HCT116 (cell line): ENCODE results near the gene PAX7. TPM values are rescaled to one million over a fixed set of nuclear protein-coding genes. Genes with fewer than 3 reads are reported as not detected.

Experiments used
- ATAC-seq: fragments of 200-7000 bp; cut with Tn5 transposase; 2 replicates; pipeline ENCODE4 v1.9.1; 2020; ENCODE audit warnings: mild to moderate bottlenecking, moderate library complexity
- BruUV-seq: library from RNA; stranded (reverse); fragments of 400-500 nt; replicated peaks from 2 replicates; lab custom pipeline; 2021; lab: Mats Ljungman, UMichigan
- CTCF ChIA-PET: fragments of 300-600 bp; sonication (Branson Sonifier 250); formaldehyde crosslinking; loops from one replicate; lab custom pipeline; 2021; ENCODE audit warnings: antibody characterized with exemption; lab: Charles Lee
- POLR2A ChIA-PET: fragments of 300-600, 350-600 bp; sonication (Branson Sonifier 250); formaldehyde crosslinking; loops from one replicate; lab custom pipeline; 2021; ENCODE audit warnings: antibody characterized with exemption; lab: Charles Lee
- RAD21 ChIA-PET, 2 experiments: fragments of 300-600 bp; sonication (Branson Sonifier 250); formaldehyde crosslinking; loops; one replicate each; lab custom pipeline; 2023; ENCODE audit warnings: low total read pairs in 2 of 2; ENCODE audit not compliant: uncharacterized antibody in 2 of 2, unreplicated experiment in 2 of 2, low non-redundant PET in 1 of 2; lab: Charles Lee
- DNase-seq: peaks from one replicate; pipeline ENCODE4 v3.0.0-alpha.2; 2010; ENCODE audit warnings: low read depth, low spot score
- H2AFZ ChIP-seq: fragments of 200-600 bp; shearing (Covaris generic), sonication (generic); 2 replicates; pipeline ENCODE4 v1.6.1; 2017; ENCODE audit warnings: low read depth, mixed run types, mixed read lengths, antibody characterized with exemption, low read length; ENCODE audit not compliant: poor library complexity, severe bottlenecking
- H3K27ac ChIP-seq: 2 replicates; pipeline ENCODE4 v1.5.1; 2012; ENCODE audit warnings: low read depth, low read length
- H3K27me3 ChIP-seq: fragments of 200-600 bp; sonication (generic); 2 replicates; pipeline ENCODE4 v1.6.1; 2016; ENCODE audit warnings: mixed run types, low read length, mixed read lengths; ENCODE audit not compliant: insufficient read depth
- H3K36me3 ChIP-seq, 2 experiments: fragments of 200-500 bp in 1 of 2; fragments of 200-600 bp in 1 of 2; sonication (Bioruptor generic) in 1 of 2; sonication (generic) in 1 of 2; 2 replicates each; pipeline versions ENCODE4 v1.5.1 to v1.6.1; 2014 to 2016; ENCODE audit warnings: low read length in 2 of 2, inconsistent platforms in 1 of 2, mixed read lengths in 1 of 2, mixed run types in 1 of 2; ENCODE audit not compliant: insufficient read depth in 2 of 2, control insufficient read depth in 1 of 2
- H3K4me1 ChIP-seq, 2 experiments: fragments of 200-600 bp in 1 of 2; sonication (generic) in 1 of 2; 2 replicates each; pipeline versions ENCODE4 v1.5.1 to v1.6.1; 2012 to 2017; ENCODE audit warnings: low read length in 2 of 2, inconsistent platforms in 1 of 2, mild to moderate bottlenecking in 1 of 2, mixed read lengths in 1 of 2, mixed run types in 1 of 2, moderate library complexity in 1 of 2; ENCODE audit not compliant: insufficient read depth in 2 of 2, control insufficient read depth in 1 of 2
- H3K4me2 ChIP-seq: fragments of 200-600 bp; sonication (generic); 2 replicates; pipeline ENCODE4 v1.6.1; 2017; ENCODE audit warnings: mixed run types, low read length, mixed read lengths
- H3K4me3 ChIP-seq, 2 experiments: fragments of 200-600 bp in 1 of 2; sonication (generic) in 1 of 2; replicated peaks in 1 of 2; 2 replicates each; pipeline ENCODE4 v1.5.1; 2011 to 2016; ENCODE audit warnings: low read length in 2 of 2, control low read depth in 1 of 2, low read depth in 1 of 2, mild to moderate bottlenecking in 1 of 2, mixed read lengths in 1 of 2, mixed run types in 1 of 2
- H3K79me2 ChIP-seq: fragments of 200-600 bp; sonication (generic); 2 replicates; pipeline ENCODE4 v1.6.1; 2017; ENCODE audit warnings: mild to moderate bottlenecking, mixed run types, low read length, moderate library complexity, mixed read lengths; ENCODE audit not compliant: insufficient read depth
- H3K9ac ChIP-seq: fragments of 200-600 bp; sonication (generic); 2 replicates; pipeline ENCODE4 v1.6.1; 2016; ENCODE audit warnings: low read length, mixed read lengths
- H3K9me2 ChIP-seq: fragments of 200-600 bp; sonication (generic), shearing (Covaris generic); 2 replicates; pipeline ENCODE4 v1.6.1; 2017; ENCODE audit warnings: mixed run types, mild to moderate bottlenecking, moderate library complexity; ENCODE audit not compliant: insufficient read depth
- H3K9me3 ChIP-seq, 2 experiments: fragments of 200-500 bp in 1 of 2; fragments of 200-600 bp in 1 of 2; sonication (Bioruptor generic) in 1 of 2; sonication (generic) in 1 of 2; 2 replicates each; pipeline ENCODE4 v1.6.1; 2014 to 2017; ENCODE audit warnings: low read length in 2 of 2, mixed read lengths in 2 of 2, inconsistent platforms in 1 of 2, low read depth in 1 of 2, mild to moderate bottlenecking in 1 of 2, mixed run types in 1 of 2, moderate library complexity in 1 of 2; ENCODE audit not compliant: control insufficient read depth in 1 of 2, insufficient read depth in 1 of 2
- H4K20me1 ChIP-seq: fragments of 200-600 bp; sonication (generic), shearing (Covaris generic); 2 replicates; pipeline ENCODE4 v1.6.1; 2017; ENCODE audit warnings: mixed run types, mild to moderate bottlenecking, moderate library complexity; ENCODE audit not compliant: insufficient read depth
- ATF3 ChIP-seq: IDR thresholded peaks from 2 replicates; pipeline ENCODE4 v1.6.1; 2012
- CEBPB ChIP-seq: IDR thresholded peaks from 2 replicates; pipeline ENCODE4 v1.6.1; 2012; ENCODE audit warnings: low read depth
- EGR1 ChIP-seq: IDR thresholded peaks from 2 replicates; pipeline ENCODE4 v1.6.1; 2012; ENCODE audit warnings: low read depth
- ELF1 ChIP-seq: IDR thresholded peaks from 2 replicates; pipeline ENCODE4 v1.6.1; 2012; ENCODE audit warnings: low read depth, borderline replicate concordance
- EZH2 ChIP-seq: fragments of 200-600 bp; sonication (generic); IDR thresholded peaks from 2 replicates; pipeline ENCODE4 v1.6.1; 2017; ENCODE audit warnings: antibody characterized with exemption, mixed run types
- EZH2phosphoT487 ChIP-seq: fragments of 200-600 bp; IDR thresholded peaks from 2 replicates; pipeline ENCODE4 v1.6.1; 2018; ENCODE audit warnings: antibody characterized with exemption, borderline replicate concordance
- JUND ChIP-seq: IDR thresholded peaks from 2 replicates; pipeline ENCODE4 v1.6.1; 2012
- MAX ChIP-seq: IDR thresholded peaks from 2 replicates; pipeline ENCODE4 v1.6.1; 2012
- POLR2A ChIP-seq: IDR thresholded peaks from 2 replicates; pipeline ENCODE4 v1.7.0; 2011; ENCODE audit warnings: borderline replicate concordance; ENCODE audit not compliant: insufficient read depth, insufficient read length; ENCODE audit errors: extremely low read depth
- RAD21 ChIP-seq: IDR thresholded peaks from 2 replicates; pipeline ENCODE4 v1.6.1; 2012; ENCODE audit warnings: low read depth, mild to moderate bottlenecking
- REST ChIP-seq: IDR thresholded peaks from 2 replicates; pipeline ENCODE4 v1.6.1; 2012; ENCODE audit warnings: low read depth
- SP1 ChIP-seq: IDR thresholded peaks from 2 replicates; pipeline ENCODE4 v1.6.1; 2012; ENCODE audit warnings: low read depth
- SRF ChIP-seq: IDR thresholded peaks from 2 replicates; pipeline ENCODE4 v1.6.1; 2012; ENCODE audit warnings: low read depth
- TCF7L2 ChIP-seq: IDR thresholded peaks from 2 replicates; pipeline ENCODE4 v1.7.0; 2011; ENCODE audit warnings: borderline replicate concordance, inconsistent platforms; ENCODE audit not compliant: insufficient read depth, insufficient read length; ENCODE audit errors: extremely low read depth
- YY1 ChIP-seq: IDR thresholded peaks from 2 replicates; pipeline ENCODE4 v1.6.1; 2011; ENCODE audit warnings: low read length, low read depth, moderate library complexity, mild to moderate bottlenecking; ENCODE audit not compliant: insufficient replicate concordance; ENCODE audit errors: extremely low read depth
- ZBTB33 ChIP-seq: IDR thresholded peaks from 2 replicates; pipeline ENCODE4 v1.6.1; 2011; ENCODE audit warnings: mild to moderate bottlenecking, low read length, moderate library complexity; ENCODE audit not compliant: insufficient replicate concordance; ENCODE audit errors: extremely low read depth
- ZFX ChIP-seq: fragments of 450-650 bp; IDR thresholded peaks from 2 replicates; pipeline ENCODE4 v1.6.1; 2017
- ZNF274 ChIP-seq: fragments of 200-500 bp; sonication (Bioruptor generic); IDR thresholded peaks from 2 replicates; pipeline ENCODE4 v1.6.1; 2014; ENCODE audit warnings: mild to moderate bottlenecking, low read depth, low read length, inconsistent platforms
- intact Hi-C: fragments of 100-400 bp; cut with micrococcal nuclease; formaldehyde crosslinking; loops from 2 replicates; pipeline ENCODE4 v1.10.0; 2022
- total RNA-seq: library from RNA; stranded (reverse); gene quantifications from one replicate; pipeline ENCODE4 v1.2.1, GENCODE V29; 2021; ENCODE audit not compliant: unreplicated experiment

PAX7 gene
- total RNA-seq, 1 experiment from 2014 or later = not detected

- Histone ChIP-seq H4K20me1 (no peaks in the 10 kb centered on the region), H2AFZ (no peak overlapping the region), H3K79me2 (no peaks in the 10 kb centered on the region), H3K4me2 (no peak overlapping the region), H3K9ac (no peak overlapping the region), H3K9me3 (no peaks in the 10 kb centered on the region), H3K27ac (no peak overlapping the region), H3K36me3 (no peaks in the 10 kb centered on the region), H3K4me3 (no peak overlapping the region), H3K9me2 (no peaks in the 10 kb centered on the region), H3K27me3 (peaks cover 8% of the 10 kb centered on the region; the same call in 1 of the 2 replicates), H3K4me1 (peaks cover 0 to 5% of the 10 kb centered on the region in 2 experiments; a peak in 2 of 4 replicates)
- TF ChIP-seq EZH2phosphoT487 (no peak), ELF1 (no peak), ATF3 (no peak), MAX (no peak), EGR1 (no peak), YY1 (no peak), EZH2 (no peak), SP1 (no peak), RAD21 (no peak), SRF (no peak), ZNF274 (no peak), TCF7L2 (no peak), POLR2A (no peak), REST (no peak), CEBPB (no peak), ZBTB33 (no peak), JUND (no peak), ZFX (no peak)
- DNase-seq (no peak), ATAC-seq (no peak)
- ChIA-PET RAD21 (no interaction called here), POLR2A (no interaction called here), CTCF (no interaction called here)
- no TSS peak for BruUV-seq
- intact Hi-C loops = no loop called here
Observed at GRCh38 chr1:18691648-18692047, 61.0 kb downstream of the PAX7 start.
